Astrocyte (in vitro differentiated cells and primary cell): ENCODE results near the gene CSN2. TPM values are rescaled to one million over a fixed set of nuclear protein-coding genes. Genes with fewer than 3 reads are reported as not detected.

Experiments
- DNase-seq: peaks from one replicate; pipeline ENCODE4 v3.0.0-alpha.2; 2010; ENCODE audit warnings: low read depth
- FAIRE-seq: peaks from 2 replicates; lab custom pipeline; 2011; peaks lifted over from hg19 to GRCh38; lab: Jason Lieb, UNC
- H2AFZ ChIP-seq: 2 replicates; pipeline ENCODE4 v1.6.0; 2012; ENCODE audit warnings: low read depth, low read length, inconsistent platforms
- H3K27ac ChIP-seq: 2 replicates; pipeline ENCODE4 v1.5.1; 2011; ENCODE audit warnings: low read depth, low read length, inconsistent platforms
- H3K27me3 ChIP-seq: 2 replicates; pipeline ENCODE4 v1.6.0; 2011; ENCODE audit warnings: low read length, inconsistent platforms; ENCODE audit not compliant: insufficient read depth
- H3K36me3 ChIP-seq: 2 replicates; pipeline ENCODE4 v1.5.1; 2011; ENCODE audit warnings: low read length, inconsistent platforms; ENCODE audit not compliant: insufficient read depth
- H3K4me1 ChIP-seq: 2 replicates; pipeline ENCODE4 v1.5.1; 2011; ENCODE audit warnings: low read length, inconsistent platforms; ENCODE audit not compliant: insufficient read depth
- H3K4me2 ChIP-seq: 2 replicates; pipeline ENCODE4 v1.6.0; 2012; ENCODE audit warnings: low read length, inconsistent platforms
- H3K4me3 ChIP-seq: 2 replicates; pipeline ENCODE4 v1.5.1; 2011; ENCODE audit warnings: low read depth, mild to moderate bottlenecking, low read length, inconsistent platforms; ENCODE audit not compliant: insufficient read depth
- H3K79me2 ChIP-seq: 2 replicates; pipeline ENCODE4 v1.6.0; 2012; ENCODE audit warnings: mild to moderate bottlenecking, low read length, inconsistent platforms; ENCODE audit not compliant: insufficient read depth
- H3K9ac ChIP-seq: 2 replicates; pipeline ENCODE4 v1.6.0; 2012; ENCODE audit warnings: mild to moderate bottlenecking, low read length, inconsistent platforms
- H3K9me3 ChIP-seq: 2 replicates; pipeline ENCODE4 v1.5.1; 2012; ENCODE audit warnings: low read depth, mild to moderate bottlenecking, low read length, inconsistent platforms; ENCODE audit not compliant: insufficient read depth
- H4K20me1 ChIP-seq: 2 replicates; pipeline ENCODE4 v1.6.0; 2012; ENCODE audit warnings: low read length, inconsistent platforms; ENCODE audit not compliant: insufficient read depth
- H3K27ac Mint-ChIP-seq: one replicate; pipeline ENCODE4 v1.8.0; 2021; ENCODE audit warnings: mild to moderate bottlenecking, mixed read lengths; ENCODE audit not compliant: unreplicated experiment
- H3K27me3 Mint-ChIP-seq: one replicate; pipeline ENCODE4 v1.8.0; 2021; ENCODE audit warnings: low read depth, mixed read lengths; ENCODE audit not compliant: unreplicated experiment
- H3K36me3 Mint-ChIP-seq: one replicate; pipeline ENCODE4 v1.8.0; 2021; ENCODE audit warnings: low read depth, mixed read lengths; ENCODE audit not compliant: unreplicated experiment
- H3K4me1 Mint-ChIP-seq: one replicate; pipeline ENCODE4 v1.8.0; 2021; ENCODE audit warnings: low read depth, mixed read lengths; ENCODE audit not compliant: unreplicated experiment
- H3K4me3 Mint-ChIP-seq: one replicate; pipeline ENCODE4 v1.8.0; 2021; ENCODE audit warnings: mild to moderate bottlenecking, moderate library complexity, mixed read lengths; ENCODE audit not compliant: unreplicated experiment
- H3K9me3 Mint-ChIP-seq: one replicate; pipeline ENCODE4 v1.8.0; 2021; ENCODE audit warnings: mild to moderate bottlenecking, mixed read lengths; ENCODE audit not compliant: unreplicated experiment
- EZH2 ChIP-seq: IDR thresholded peaks from 2 replicates; pipeline ENCODE4 v1.6.1; 2012; ENCODE audit warnings: mild to moderate bottlenecking, low read length, inconsistent platforms; ENCODE audit not compliant: insufficient read depth
- total RNA-seq: library from RNA; stranded (reverse); gene quantifications from 2 replicates; pipeline ENCODE4 v1.2.1, GENCODE V29; 2021
- TF ChIP-seq, protein P1 (sequence below): IDR thresholded peaks from 2 replicates; pipeline ENCODE4 v1.5.1; 2011; ENCODE audit warnings: low read depth, mild to moderate bottlenecking, inconsistent platforms, low read length, moderate library complexity; ENCODE audit not compliant: insufficient read depth

Gene CSN2
- total RNA-seq, 1 donor from 2014 or later: not detected

DNA sequence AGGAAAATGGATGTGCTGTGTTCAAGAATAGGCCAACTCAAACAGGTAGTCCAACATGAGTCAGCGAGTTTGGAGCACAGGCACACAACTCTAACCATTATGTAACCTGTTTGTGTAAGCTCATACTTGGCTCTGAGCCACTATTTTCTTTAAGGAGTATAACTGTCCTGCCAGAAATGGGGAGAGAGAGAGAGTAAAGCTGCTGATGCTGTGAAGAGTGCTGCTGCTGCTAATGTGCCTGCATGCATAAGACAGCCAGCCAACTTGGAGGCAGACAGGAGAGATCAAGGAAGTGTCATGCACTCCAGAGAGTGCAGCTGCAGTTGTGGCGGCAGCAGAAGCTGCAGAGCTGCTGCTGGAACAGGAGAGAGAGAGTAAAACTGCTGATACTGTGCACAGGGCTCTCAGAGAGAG lies 18.5 kb upstream of the CSN2 start:
- no peak overlapping the region for H2AFZ ChIP-seq
- no peak overlapping the region for H3K27ac ChIP-seq
- peaks cover 2% of the 10 kb centered on the region for H3K9me3 ChIP-seq
- H3K36me3 ChIP-seq: no peaks in the 10 kb centered on the region
- no peaks in the 10 kb centered on the region for H3K79me2 ChIP-seq
- Mint-ChIP-seq H3K36me3 (no peaks in the 10 kb centered on the region), H3K27ac (no peak overlapping the region), H3K4me3 (no peak overlapping the region), H3K9me3 (no peaks in the 10 kb centered on the region), H3K4me1 (peaks cover 8% of the 10 kb centered on the region), H3K27me3 (no peaks in the 10 kb centered on the region)
- no peak overlapping the region for H3K9ac ChIP-seq
- H3K4me1 ChIP-seq: no peaks in the 10 kb centered on the region
- H4K20me1 ChIP-seq: no peaks in the 10 kb centered on the region
- FAIRE-seq (no peak), DNase-seq (peak; percentile 49)
- TF ChIP-seq, protein P1, sequence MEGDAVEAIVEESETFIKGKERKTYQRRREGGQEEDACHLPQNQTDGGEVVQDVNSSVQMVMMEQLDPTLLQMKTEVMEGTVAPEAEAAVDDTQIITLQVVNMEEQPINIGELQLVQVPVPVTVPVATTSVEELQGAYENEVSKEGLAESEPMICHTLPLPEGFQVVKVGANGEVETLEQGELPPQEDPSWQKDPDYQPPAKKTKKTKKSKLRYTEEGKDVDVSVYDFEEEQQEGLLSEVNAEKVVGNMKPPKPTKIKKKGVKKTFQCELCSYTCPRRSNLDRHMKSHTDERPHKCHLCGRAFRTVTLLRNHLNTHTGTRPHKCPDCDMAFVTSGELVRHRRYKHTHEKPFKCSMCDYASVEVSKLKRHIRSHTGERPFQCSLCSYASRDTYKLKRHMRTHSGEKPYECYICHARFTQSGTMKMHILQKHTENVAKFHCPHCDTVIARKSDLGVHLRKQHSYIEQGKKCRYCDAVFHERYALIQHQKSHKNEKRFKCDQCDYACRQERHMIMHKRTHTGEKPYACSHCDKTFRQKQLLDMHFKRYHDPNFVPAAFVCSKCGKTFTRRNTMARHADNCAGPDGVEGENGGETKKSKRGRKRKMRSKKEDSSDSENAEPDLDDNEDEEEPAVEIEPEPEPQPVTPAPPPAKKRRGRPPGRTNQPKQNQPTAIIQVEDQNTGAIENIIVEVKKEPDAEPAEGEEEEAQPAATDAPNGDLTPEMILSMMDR: no peak
- TF ChIP-seq EZH2: no peak
- no peak overlapping the region for H3K4me3 ChIP-seq
- H3K4me2 ChIP-seq: no peak overlapping the region
- no peaks in the 10 kb centered on the region for H3K27me3 ChIP-seq

DNA sequence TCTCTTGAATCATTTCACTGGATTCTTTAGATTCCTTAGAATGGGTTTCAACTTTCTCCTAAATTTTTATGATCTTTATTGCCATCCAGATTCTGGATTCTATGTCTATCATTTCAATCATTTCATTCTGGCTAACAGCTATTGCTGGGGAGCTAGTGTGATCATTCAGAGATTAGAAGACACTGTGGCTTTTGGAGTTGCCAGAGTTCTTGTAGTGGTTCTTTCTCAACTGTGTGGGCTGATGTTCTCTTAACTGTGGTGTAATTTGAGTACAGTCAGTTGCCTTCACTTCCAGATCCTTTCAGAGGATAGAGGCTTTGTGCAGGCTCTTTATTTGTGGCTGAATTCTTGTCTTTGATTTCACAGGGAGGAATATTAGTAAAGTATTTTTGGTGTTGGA lies 12.1 kb upstream of the CSN2 start:
- Histone ChIP-seq H3K36me3 (no peaks in the 10 kb centered on the region), H3K9me3 (no peaks in the 10 kb centered on the region), H3K79me2 (no peaks in the 10 kb centered on the region), H3K9ac (no peak overlapping the region), H3K27ac (no peak overlapping the region), H3K4me3 (no peak overlapping the region), H3K27me3 (no peaks in the 10 kb centered on the region), H3K4me2 (no peak overlapping the region), H3K4me1 (no peaks in the 10 kb centered on the region), H2AFZ (no peak overlapping the region), H4K20me1 (no peaks in the 10 kb centered on the region)
- Mint-ChIP-seq H3K9me3 (no peaks in the 10 kb centered on the region), H3K36me3 (no peaks in the 10 kb centered on the region), H3K4me1 (peaks cover 8% of the 10 kb centered on the region), H3K27me3 (no peaks in the 10 kb centered on the region), H3K4me3 (no peak overlapping the region), H3K27ac (no peak overlapping the region)
- FAIRE-seq (no peak), DNase-seq (peak; percentile 10)
- TF ChIP-seq EZH2: no peak
- TF ChIP-seq, protein P1: no peak

DNA sequence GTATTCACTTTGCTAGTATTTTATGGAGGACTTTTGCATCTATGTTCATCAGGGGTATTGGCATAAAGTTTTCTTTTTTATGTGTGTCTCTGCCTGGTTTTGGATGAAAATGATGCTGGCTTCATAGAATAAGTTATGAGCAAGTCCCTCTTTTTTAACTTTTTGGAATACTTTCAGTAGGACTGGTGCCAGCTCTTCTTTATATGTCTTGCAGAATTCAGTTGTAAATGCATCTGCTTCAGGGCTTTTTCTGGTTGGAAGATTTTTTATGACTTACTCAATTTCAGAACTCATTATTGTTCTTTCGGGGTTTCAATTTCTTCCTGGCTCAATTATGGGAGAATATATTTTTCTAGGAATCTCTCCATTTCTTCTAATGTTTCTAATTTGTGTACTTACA lies 9.1 kb upstream of the CSN2 start:
- Mint-ChIP-seq H3K36me3 (no peaks in the 10 kb centered on the region), H3K27me3 (no peaks in the 10 kb centered on the region)
- H2AFZ ChIP-seq: no peak overlapping the region

More for the DNA sequence above, 9.1 kb upstream of the CSN2 start:
- H3K9me3 ChIP-seq: no peaks in the 10 kb centered on the region
- no peaks in the 10 kb centered on the region for H3K79me2 ChIP-seq
- Mint-ChIP-seq H3K4me1 (peaks cover 8% of the 10 kb centered on the region), H3K27ac (no peak overlapping the region), H3K9me3 (no peaks in the 10 kb centered on the region), H3K4me3 (no peak overlapping the region)
- no peak overlapping the region for H3K4me2 ChIP-seq
- no peaks in the 10 kb centered on the region for H3K4me1 ChIP-seq
- TF ChIP-seq, protein P1: no peak
- no peak for TF ChIP-seq EZH2
- H3K36me3 ChIP-seq: no peaks in the 10 kb centered on the region
- no peak overlapping the region for H3K27ac ChIP-seq
- no peaks in the 10 kb centered on the region for H3K27me3 ChIP-seq
- H4K20me1 ChIP-seq: no peaks in the 10 kb centered on the region
- FAIRE-seq (no peak), DNase-seq (no peak)
- no peak overlapping the region for H3K4me3 ChIP-seq
- H3K9ac ChIP-seq: no peak overlapping the region
